HepG2 (cell line): Measurements from ENCODE around the gene PIP4K2B. TPM values are rescaled to one million over a fixed set of nuclear protein-coding genes. Genes with fewer than 3 reads are reported as not detected.

ENCODE experiments used
- CENPT ChIP-seq: sonication (generic); formaldehyde crosslinking; IDR thresholded peaks from 2 replicates; pipeline ENCODE4 v1.8.0; 2022; ENCODE audit warnings: low read depth, mild to moderate bottlenecking, moderate library complexity, missing genetic modification reagents
- ERF ChIP-seq: IDR thresholded peaks from 2 replicates; pipeline ENCODE4 v1.6.1; 2018; ENCODE audit warnings: missing biosample characterization, missing genetic modification reagents
- FOXM1 ChIP-seq: sonication (generic); formaldehyde crosslinking; IDR thresholded peaks from 2 replicates; pipeline ENCODE4 v1.5.0; 2020; ENCODE audit warnings: missing genetic modification reagents
- JDP2 ChIP-seq: sonication (generic); formaldehyde crosslinking; IDR thresholded peaks from 2 replicates; pipeline ENCODE4 v1.8.1; 2022; ENCODE audit warnings: missing genetic modification reagents, borderline replicate concordance
- MED1 ChIP-seq: sonication (generic); formaldehyde crosslinking; IDR thresholded peaks from 2 replicates; pipeline ENCODE4 v1.4.0; 2020; ENCODE audit warnings: missing genetic modification reagents
- MEIS1 ChIP-seq: sonication (generic); formaldehyde crosslinking; IDR thresholded peaks from 2 replicates; pipeline ENCODE4 v1.9.0; 2021; ENCODE audit warnings: mild to moderate bottlenecking, missing genetic modification reagents, moderate library complexity, borderline replicate concordance
- SNAPC2 ChIP-seq: sonication (generic); formaldehyde crosslinking; IDR thresholded peaks from 2 replicates; pipeline ENCODE4 v1.8.1; 2022; ENCODE audit warnings: mild to moderate bottlenecking, missing genetic modification reagents
- SSRP1 ChIP-seq: IDR thresholded peaks from 2 replicates; pipeline ENCODE4 v1.6.1; 2016; ENCODE audit warnings: control low read depth
- YEATS4 ChIP-seq: sonication (generic); formaldehyde crosslinking; IDR thresholded peaks from 2 replicates; pipeline ENCODE4 v1.4.0; 2020; ENCODE audit warnings: missing genetic modification reagents, borderline replicate concordance
- ZFP36L2 ChIP-seq: sonication (generic); formaldehyde crosslinking; IDR thresholded peaks from 2 replicates; pipeline ENCODE4 v1.4.0; 2020; ENCODE audit warnings: missing genetic modification reagents
- ZMAT3 ChIP-seq: sonication (generic); formaldehyde crosslinking; conservative IDR thresholded peaks from 2 replicates; pipeline ENCODE4 v1.7.0; 2021; ENCODE audit warnings: missing genetic modification reagents
- ZNF256 ChIP-seq: sonication (generic); formaldehyde crosslinking; conservative IDR thresholded peaks from 2 replicates; pipeline ENCODE4 v1.4.0; 2020; ENCODE audit warnings: missing genetic modification reagents
- ZNF644 ChIP-seq: IDR thresholded peaks from 2 replicates; pipeline ENCODE4 v1.6.1; 2016; ENCODE audit warnings: low read depth
- ZNF879 ChIP-seq: sonication (generic); formaldehyde crosslinking; IDR thresholded peaks from 2 replicates; pipeline ENCODE4 v1.8.1; 2023; ENCODE audit warnings: missing genetic modification reagents
- polyA plus RNA-seq, 8 experiments: library from polyadenylated mRNA; depleted of rRNA in 3 of 8; stranded (reverse) in 7 of 8; unstranded in 1 of 8; fragments of >200 nt; fragmentation: Illumina TruSeq in 4 of 8; extraction: Trizol in 4 of 8; gene quantifications; 2 replicates each; pipeline versions ENCODE4 v1.2.1 to v1.2.3, GENCODE V29; 2011 to 2016; ENCODE audit warnings: low read depth in 4 of 8, missing spikeins in 1 of 8, mixed read lengths in 1 of 8; ENCODE audit not compliant: insufficient read depth in 1 of 8
- total RNA-seq, 5 experiments: library from RNA; depleted of rRNA; stranded (reverse); fragments of >200 nt; fragmentation: Illumina TruSeq; extraction: Trizol; gene quantifications; 2 replicates each; pipeline ENCODE4 v1.2.3, GENCODE V29; 2016; ENCODE audit warnings: low read depth in 1 of 5
- TF ChIP-seq, protein P1 (sequence below): sonication (generic); formaldehyde crosslinking; IDR thresholded peaks from 2 replicates; pipeline ENCODE4 v1.4.0; 2020; ENCODE audit warnings: mild to moderate bottlenecking, missing genetic modification reagents
- TF ChIP-seq, protein P2 (sequence below): sonication (generic); formaldehyde crosslinking; IDR thresholded peaks from 2 replicates; pipeline ENCODE4 v1.8.0; 2022; ENCODE audit warnings: mild to moderate bottlenecking, missing genetic modification reagents, borderline replicate concordance
- TF ChIP-seq, protein P3 (sequence below): sonication (generic); formaldehyde crosslinking; IDR thresholded peaks from 2 replicates; pipeline ENCODE4 v1.4.0; 2020; ENCODE audit warnings: missing genetic modification reagents
- TF ChIP-seq, protein P4 (sequence below): sonication (generic); formaldehyde crosslinking; conservative IDR thresholded peaks from 2 replicates; pipeline ENCODE4 v1.4.0; 2020; ENCODE audit warnings: mild to moderate bottlenecking, missing genetic modification reagents, moderate library complexity
- TF ChIP-seq, protein P5 (sequence below): sonication (generic); formaldehyde crosslinking; IDR thresholded peaks from 2 replicates; pipeline ENCODE4 v1.4.0; 2020; ENCODE audit warnings: mild to moderate bottlenecking, missing genetic modification reagents

The PIP4K2B gene
- total and polyA plus RNA-seq, 2 of the 13 experiments (the other 11 are each of a cell fraction or from before 2014, with no cell fraction given): 20.4 to 54.0 TPM

DNA sequence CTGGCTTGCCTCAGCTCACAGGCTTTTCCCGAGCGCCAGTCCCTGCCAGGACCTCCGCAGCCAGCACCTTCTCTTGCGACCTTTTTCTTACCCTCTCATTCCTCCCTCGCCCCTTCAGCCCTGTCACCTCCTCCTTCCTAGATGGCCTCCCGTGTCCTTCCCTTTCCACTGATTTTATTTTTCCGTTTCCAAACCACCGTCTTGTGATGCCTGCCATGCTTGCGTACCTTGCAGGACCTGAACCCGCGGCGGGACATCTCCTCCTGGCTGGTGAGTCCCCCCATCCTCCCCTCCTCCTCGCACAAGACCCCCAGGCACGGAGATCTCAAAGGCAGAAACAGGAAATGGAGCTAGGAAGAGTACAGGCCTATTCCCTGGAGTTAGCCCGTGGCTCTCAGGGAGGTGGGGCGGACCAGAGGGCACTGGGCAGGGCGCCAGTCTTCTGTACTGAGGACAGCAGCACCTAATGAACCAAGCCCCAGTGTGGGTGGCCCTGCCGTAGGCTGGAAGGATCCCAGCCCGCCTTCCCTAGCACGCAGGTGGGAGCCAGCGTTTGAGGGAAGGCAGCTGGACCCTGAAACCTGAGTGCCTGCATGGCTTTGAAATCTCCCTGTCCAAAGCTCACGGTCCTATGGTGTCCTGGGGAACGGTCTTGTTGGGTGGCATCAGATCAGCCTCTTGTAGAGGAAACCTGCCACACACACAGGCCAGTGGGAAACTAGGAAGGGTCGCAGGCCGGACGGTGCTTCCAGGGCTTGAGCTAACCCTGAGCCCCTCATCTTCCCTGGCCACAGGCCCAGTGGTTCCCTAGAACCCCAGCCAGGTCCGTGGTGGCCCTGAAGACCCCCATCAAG, 68.6 kb downstream of the PIP4K2B start (continued):
- TF ChIP-seq, protein P1, sequence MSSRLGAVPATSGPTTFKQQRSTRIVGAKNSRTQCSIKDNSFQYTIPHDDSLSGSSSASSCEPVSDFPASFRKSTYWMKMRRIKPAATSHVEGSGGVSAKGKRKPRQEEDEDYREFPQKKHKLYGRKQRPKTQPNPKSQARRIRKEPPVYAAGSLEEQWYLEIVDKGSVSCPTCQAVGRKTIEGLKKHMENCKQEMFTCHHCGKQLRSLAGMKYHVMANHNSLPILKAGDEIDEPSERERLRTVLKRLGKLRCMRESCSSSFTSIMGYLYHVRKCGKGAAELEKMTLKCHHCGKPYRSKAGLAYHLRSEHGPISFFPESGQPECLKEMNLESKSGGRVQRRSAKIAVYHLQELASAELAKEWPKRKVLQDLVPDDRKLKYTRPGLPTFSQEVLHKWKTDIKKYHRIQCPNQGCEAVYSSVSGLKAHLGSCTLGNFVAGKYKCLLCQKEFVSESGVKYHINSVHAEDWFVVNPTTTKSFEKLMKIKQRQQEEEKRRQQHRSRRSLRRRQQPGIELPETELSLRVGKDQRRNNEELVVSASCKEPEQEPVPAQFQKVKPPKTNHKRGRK (CRISPR knock-in tag): no peak
- TF ChIP-seq JDP2 (CRISPR knock-in tag) (no peak), MEIS1 (CRISPR knock-in tag) (peak; percentile 89; the same call in 1 of the 2 replicates), ZNF256 (peak; percentile 87), FOXM1 (CRISPR knock-in tag) (no peak), SSRP1 (CRISPR knock-in tag) (peak; percentile 81), MED1 (peak; percentile 77), CENPT (CRISPR knock-in tag) (no peak), ZFP36L2 (CRISPR knock-in tag) (no peak; the same call in 1 of the 2 replicates), ZMAT3 (CRISPR knock-in tag) (peak; percentile 86; the same call in 1 of the 2 replicates), ZNF644 (CRISPR knock-in tag) (no peak), SNAPC2 (CRISPR knock-in tag) (peak; percentile 83; the same call in 1 of the 2 replicates), ZNF879 (peak; percentile 47; the same call in 1 of the 2 replicates), YEATS4 (CRISPR knock-in tag) (peak; percentile 40; the same call in 1 of the 2 replicates), ERF (peak; percentile 35; the same call in 1 of the 2 replicates)
- TF ChIP-seq, protein P2, sequence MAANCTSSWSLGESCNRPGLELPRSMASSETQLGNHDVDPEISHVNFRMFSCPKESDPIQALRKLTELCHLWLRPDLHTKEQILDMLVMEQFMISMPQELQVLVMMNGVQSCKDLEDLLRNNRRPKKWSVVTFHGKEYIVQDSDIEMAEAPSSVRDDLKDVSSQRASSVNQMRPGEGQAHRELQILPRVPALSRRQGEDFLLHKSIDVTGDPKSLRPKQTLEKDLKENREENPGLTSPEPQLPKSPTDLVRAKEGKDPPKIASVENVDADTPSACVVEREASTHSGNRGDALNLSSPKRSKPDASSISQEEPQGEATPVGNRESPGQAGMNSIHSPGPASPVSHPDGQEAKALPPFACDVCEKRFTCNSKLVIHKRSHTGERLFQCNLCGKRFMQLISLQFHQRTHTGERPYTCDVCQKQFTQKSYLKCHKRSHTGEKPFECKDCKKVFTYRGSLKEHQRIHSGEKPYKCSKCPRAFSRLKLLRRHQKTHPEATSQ (CRISPR knock-in tag): 0 out of 2 replicates have a peak, but pooled peaks have one; percentile 61
- TF ChIP-seq, protein P3, sequence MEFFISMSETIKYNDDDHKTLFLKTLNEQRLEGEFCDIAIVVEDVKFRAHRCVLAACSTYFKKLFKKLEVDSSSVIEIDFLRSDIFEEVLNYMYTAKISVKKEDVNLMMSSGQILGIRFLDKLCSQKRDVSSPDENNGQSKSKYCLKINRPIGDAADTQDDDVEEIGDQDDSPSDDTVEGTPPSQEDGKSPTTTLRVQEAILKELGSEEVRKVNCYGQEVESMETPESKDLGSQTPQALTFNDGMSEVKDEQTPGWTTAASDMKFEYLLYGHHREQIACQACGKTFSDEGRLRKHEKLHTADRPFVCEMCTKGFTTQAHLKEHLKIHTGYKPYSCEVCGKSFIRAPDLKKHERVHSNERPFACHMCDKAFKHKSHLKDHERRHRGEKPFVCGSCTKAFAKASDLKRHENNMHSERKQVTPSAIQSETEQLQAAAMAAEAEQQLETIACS (CRISPR knock-in tag): no peak
- TF ChIP-seq, protein P4, sequence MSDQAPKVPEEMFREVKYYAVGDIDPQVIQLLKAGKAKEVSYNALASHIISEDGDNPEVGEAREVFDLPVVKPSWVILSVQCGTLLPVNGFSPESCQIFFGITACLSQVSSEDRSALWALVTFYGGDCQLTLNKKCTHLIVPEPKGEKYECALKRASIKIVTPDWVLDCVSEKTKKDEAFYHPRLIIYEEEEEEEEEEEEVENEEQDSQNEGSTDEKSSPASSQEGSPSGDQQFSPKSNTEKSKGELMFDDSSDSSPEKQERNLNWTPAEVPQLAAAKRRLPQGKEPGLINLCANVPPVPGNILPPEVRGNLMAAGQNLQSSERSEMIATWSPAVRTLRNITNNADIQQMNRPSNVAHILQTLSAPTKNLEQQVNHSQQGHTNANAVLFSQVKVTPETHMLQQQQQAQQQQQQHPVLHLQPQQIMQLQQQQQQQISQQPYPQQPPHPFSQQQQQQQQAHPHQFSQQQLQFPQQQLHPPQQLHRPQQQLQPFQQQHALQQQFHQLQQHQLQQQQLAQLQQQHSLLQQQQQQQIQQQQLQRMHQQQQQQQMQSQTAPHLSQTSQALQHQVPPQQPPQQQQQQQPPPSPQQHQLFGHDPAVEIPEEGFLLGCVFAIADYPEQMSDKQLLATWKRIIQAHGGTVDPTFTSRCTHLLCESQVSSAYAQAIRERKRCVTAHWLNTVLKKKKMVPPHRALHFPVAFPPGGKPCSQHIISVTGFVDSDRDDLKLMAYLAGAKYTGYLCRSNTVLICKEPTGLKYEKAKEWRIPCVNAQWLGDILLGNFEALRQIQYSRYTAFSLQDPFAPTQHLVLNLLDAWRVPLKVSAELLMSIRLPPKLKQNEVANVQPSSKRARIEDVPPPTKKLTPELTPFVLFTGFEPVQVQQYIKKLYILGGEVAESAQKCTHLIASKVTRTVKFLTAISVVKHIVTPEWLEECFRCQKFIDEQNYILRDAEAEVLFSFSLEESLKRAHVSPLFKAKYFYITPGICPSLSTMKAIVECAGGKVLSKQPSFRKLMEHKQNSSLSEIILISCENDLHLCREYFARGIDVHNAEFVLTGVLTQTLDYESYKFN (CRISPR knock-in tag): peak; percentile 68
- TF ChIP-seq, protein P5, sequence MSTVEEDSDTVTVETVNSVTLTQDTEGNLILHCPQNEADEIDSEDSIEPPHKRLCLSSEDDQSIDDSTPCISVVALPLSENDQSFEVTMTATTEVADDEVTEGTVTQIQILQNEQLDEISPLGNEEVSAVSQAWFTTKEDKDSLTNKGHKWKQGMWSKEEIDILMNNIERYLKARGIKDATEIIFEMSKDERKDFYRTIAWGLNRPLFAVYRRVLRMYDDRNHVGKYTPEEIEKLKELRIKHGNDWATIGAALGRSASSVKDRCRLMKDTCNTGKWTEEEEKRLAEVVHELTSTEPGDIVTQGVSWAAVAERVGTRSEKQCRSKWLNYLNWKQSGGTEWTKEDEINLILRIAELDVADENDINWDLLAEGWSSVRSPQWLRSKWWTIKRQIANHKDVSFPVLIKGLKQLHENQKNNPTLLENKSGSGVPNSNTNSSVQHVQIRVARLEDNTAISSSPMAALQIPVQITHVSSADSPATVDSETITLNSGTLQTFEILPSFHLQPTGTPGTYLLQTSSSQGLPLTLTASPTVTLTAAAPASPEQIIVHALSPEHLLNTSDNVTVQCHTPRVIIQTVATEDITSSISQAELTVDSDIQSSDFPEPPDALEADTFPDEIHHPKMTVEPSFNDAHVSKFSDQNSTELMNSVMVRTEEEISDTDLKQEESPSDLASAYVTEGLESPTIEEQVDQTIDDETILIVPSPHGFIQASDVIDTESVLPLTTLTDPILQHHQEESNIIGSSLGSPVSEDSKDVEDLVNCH (CRISPR knock-in tag): no peak
